Loucy (cell line): ENCODE results near the gene ESYT3.

ENCODE experiments used
- EZH2phosphoT487 ChIP-seq: fragments of 200-600 bp; IDR thresholded peaks from 2 replicates; pipeline ENCODE4 v1.6.1; 2018; ENCODE audit warnings: antibody characterized with exemption, mild to moderate bottlenecking, moderate library complexity, borderline replicate concordance
- TF ChIP-seq, protein P1 (sequence below): fragments of 200-600 bp; sonication (generic); conservative IDR thresholded peaks from 2 replicates; pipeline ENCODE4 v1.5.1; 2014; ENCODE audit warnings: mild to moderate bottlenecking, antibody characterized with exemption, low read length

DNA sequence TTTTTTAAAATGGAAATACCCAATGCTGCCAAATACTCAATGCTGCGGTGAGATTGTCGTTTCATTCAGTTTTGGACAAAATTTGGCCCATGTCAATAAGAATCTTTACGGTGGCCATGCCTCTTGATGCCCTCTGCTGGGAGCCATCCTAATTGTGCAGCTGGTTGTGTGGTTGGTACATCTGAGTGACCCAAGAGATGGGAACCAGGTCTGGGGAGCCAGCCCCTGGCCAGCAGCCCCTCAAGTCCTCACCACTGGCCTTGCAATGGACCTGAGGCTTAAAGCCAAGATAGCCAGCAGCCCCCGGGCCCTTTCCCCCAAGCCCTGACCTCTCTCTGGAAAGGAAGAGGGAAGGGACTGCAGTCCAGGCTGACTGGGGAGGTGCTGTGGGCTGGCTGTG is 36.4 kb upstream of the ESYT3 start:
- TF ChIP-seq, protein P1, sequence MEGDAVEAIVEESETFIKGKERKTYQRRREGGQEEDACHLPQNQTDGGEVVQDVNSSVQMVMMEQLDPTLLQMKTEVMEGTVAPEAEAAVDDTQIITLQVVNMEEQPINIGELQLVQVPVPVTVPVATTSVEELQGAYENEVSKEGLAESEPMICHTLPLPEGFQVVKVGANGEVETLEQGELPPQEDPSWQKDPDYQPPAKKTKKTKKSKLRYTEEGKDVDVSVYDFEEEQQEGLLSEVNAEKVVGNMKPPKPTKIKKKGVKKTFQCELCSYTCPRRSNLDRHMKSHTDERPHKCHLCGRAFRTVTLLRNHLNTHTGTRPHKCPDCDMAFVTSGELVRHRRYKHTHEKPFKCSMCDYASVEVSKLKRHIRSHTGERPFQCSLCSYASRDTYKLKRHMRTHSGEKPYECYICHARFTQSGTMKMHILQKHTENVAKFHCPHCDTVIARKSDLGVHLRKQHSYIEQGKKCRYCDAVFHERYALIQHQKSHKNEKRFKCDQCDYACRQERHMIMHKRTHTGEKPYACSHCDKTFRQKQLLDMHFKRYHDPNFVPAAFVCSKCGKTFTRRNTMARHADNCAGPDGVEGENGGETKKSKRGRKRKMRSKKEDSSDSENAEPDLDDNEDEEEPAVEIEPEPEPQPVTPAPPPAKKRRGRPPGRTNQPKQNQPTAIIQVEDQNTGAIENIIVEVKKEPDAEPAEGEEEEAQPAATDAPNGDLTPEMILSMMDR: peak; percentile 45
- TF ChIP-seq EZH2phosphoT487: no peak
